ENCODE measurements around the gene NSMCE4A.

Gene NSMCE4A

GRCh38 chr10:121999301-121999700, 24.3 kb upstream of the NSMCE4A start:
- TF ChIP-seq CTCF (IDR thresholded peaks at IDR 0.05): no peak

- TF ChIP-seq CTCF (IDR thresholded peaks at IDR 0.05): no peak
Observed at GRCh38 chr10:121998462-121998861, 23.4 kb upstream of the NSMCE4A start.

GRCh38 chr10:121994429-121994941, 19.5 kb upstream of the NSMCE4A start:
- TF ChIP-seq CTCF (IDR thresholded peaks at IDR 0.05): no peak; the same call in 1 of the 2 replicates

GRCh38 chr10:121990015-121990677, 15.1 kb upstream of the NSMCE4A start:
- TF ChIP-seq CTCF (IDR thresholded peaks at IDR 0.05): no peak

- no peak for TF ChIP-seq CTCF (IDR thresholded peaks at IDR 0.05)
Observed at GRCh38 chr10:121988361-121989324, 13.6 kb upstream of the NSMCE4A start, which contains the start of gene TACC2. Gene TACC2 (plus strand): TSS chr10:121989163. CDS start chr10:122021982, 32,819 bp downstream.

GRCh38 chr10:121984463-121984862, 9.4 kb upstream of the NSMCE4A start:
- TF ChIP-seq CTCF (IDR thresholded peaks at IDR 0.05): no peak

GRCh38 chr10:121983852-121984251, 8.8 kb upstream of the NSMCE4A start:
- no peak for TF ChIP-seq CTCF (IDR thresholded peaks at IDR 0.05)

Measured in LNCAP (cell line).